ENCODE data around the gene TNFSF4.

TNFSF4 gene

DNA sequence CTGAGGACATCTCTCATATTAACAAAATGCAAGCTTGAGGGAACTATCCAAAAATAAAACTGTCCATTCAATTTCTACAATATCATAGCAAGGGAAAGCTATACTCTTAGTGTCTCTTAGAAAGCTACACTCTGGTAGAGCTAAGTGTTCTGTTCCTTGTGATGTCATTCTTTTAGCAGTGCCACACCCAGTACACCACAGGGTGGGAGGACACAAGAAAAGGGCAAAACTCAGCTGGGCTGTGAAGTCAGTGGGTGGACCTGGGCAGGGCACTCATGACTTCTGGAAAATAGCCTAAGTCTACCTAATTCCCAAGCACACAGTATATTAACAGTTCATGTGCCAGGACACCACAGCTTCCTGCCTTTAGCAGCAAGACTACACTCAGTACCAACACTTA is 42.2 kb upstream of the TNFSF4 start:
- Histone ChIP-seq H2AFZ (ENCODE audit: low read depth, low read length, severe bottlenecking) (no peak overlapping the region), H3K4me2 (ENCODE audit: low read depth, low read length, poor library complexity, severe bottlenecking) (no peak overlapping the region), H3K27me3 (ENCODE audit: low read length) (no peaks in the 10 kb centered on the region), H3K4me3 (ENCODE audit: insufficient read depth, low read length, poor library complexity, severe bottlenecking) (no peak overlapping the region), H3K9me3 (ENCODE audit: insufficient read depth, low read length) (no peaks in the 10 kb centered on the region), H3K36me3 (ENCODE audit: low read length) (no peaks in the 10 kb centered on the region), H4K20me1 (ENCODE audit: low read depth, low read length) (no peaks in the 10 kb centered on the region), H3K79me2 (ENCODE audit: insufficient read depth, low read length) (no peaks in the 10 kb centered on the region), H3K27ac (ENCODE audit: low read depth, low read length) (no peak overlapping the region), H3K9me2 (replicated peaks; ENCODE audit: insufficient read depth, low read length) (no peaks in the 10 kb centered on the region), H3K9ac (ENCODE audit: low read length) (no peak overlapping the region), H3F3A (ENCODE audit: insufficient read depth) (no peaks in the 10 kb centered on the region)
- TF ChIP-seq EZH2phosphoT487 (conservative IDR thresholded peaks at IDR 0.05; ENCODE audit: low read length) = no peak
- TF ChIP-seq, protein P1, sequence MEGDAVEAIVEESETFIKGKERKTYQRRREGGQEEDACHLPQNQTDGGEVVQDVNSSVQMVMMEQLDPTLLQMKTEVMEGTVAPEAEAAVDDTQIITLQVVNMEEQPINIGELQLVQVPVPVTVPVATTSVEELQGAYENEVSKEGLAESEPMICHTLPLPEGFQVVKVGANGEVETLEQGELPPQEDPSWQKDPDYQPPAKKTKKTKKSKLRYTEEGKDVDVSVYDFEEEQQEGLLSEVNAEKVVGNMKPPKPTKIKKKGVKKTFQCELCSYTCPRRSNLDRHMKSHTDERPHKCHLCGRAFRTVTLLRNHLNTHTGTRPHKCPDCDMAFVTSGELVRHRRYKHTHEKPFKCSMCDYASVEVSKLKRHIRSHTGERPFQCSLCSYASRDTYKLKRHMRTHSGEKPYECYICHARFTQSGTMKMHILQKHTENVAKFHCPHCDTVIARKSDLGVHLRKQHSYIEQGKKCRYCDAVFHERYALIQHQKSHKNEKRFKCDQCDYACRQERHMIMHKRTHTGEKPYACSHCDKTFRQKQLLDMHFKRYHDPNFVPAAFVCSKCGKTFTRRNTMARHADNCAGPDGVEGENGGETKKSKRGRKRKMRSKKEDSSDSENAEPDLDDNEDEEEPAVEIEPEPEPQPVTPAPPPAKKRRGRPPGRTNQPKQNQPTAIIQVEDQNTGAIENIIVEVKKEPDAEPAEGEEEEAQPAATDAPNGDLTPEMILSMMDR (IDR thresholded peaks at IDR 0.05; ENCODE audit: insufficient read depth, low read length, poor library complexity, severe bottlenecking) = no peak

DNA sequence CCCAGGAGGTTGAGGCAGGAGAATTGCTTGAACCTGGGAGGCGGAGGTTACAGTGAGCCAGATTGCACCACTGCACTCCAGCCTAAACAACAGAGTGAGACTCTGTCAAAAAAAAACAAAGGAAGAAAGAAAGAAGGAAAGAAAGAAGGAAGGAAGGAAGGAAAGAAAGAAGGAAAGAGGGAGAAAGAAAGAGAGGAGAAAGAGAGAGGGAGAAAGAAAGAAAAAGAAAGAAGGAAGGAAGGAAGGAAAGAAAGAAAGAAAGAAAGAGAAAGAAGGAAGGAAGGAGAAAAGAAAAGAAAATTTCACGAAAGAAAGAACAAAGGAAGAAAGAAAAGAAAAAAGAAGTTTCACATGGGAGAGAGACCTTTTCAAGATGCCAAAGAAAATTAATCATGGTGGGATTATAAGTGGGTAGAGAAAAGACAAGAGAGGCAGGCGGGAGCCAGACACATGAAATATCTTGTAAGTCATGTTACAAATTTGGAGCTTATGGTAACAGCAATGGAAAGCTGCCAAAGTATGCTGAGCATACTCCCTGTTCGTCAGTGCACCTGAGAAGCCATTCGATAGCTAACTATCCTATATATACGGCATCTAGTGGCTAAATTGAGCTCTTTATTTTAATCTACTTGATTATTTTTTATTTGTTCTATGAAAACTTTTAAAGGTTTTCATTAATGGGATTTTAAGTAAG is 41.3 kb upstream of the TNFSF4 start:
- H3K36me3 ChIP-seq (ENCODE audit: low read length) = no peaks in the 10 kb centered on the region; the same call in 1 of the 2 replicates
- H2AFZ ChIP-seq (ENCODE audit: low read depth, low read length, severe bottlenecking) = no peak overlapping the region
- no peaks in the 10 kb centered on the region for H3F3A ChIP-seq (ENCODE audit: insufficient read depth)
- H3K27ac ChIP-seq (ENCODE audit: low read depth, low read length) = no peak overlapping the region
- no peaks in the 10 kb centered on the region for H3K79me2 ChIP-seq (ENCODE audit: insufficient read depth, low read length)
- no peak overlapping the region for H3K9ac ChIP-seq (ENCODE audit: low read length)
- no peaks in the 10 kb centered on the region for H4K20me1 ChIP-seq (ENCODE audit: low read depth, low read length)
- TF ChIP-seq EZH2phosphoT487 (conservative IDR thresholded peaks at IDR 0.05; ENCODE audit: low read length) = no peak
- TF ChIP-seq, protein P1 (IDR thresholded peaks at IDR 0.05; ENCODE audit: insufficient read depth, low read length, poor library complexity, severe bottlenecking) = no peak
- H3K4me2 ChIP-seq (ENCODE audit: low read depth, low read length, poor library complexity, severe bottlenecking) = no peak overlapping the region
- H3K4me3 ChIP-seq (ENCODE audit: insufficient read depth, low read length, poor library complexity, severe bottlenecking) = no peak overlapping the region
- no peaks in the 10 kb centered on the region for H3K9me2 ChIP-seq (replicated peaks; ENCODE audit: insufficient read depth, low read length)
- no peaks in the 10 kb centered on the region for H3K27me3 ChIP-seq (ENCODE audit: low read length)
- peaks cover 7% of the 10 kb centered on the region; the same call in 1 of the 2 replicates for H3K9me3 ChIP-seq (ENCODE audit: insufficient read depth, low read length)

DNA sequence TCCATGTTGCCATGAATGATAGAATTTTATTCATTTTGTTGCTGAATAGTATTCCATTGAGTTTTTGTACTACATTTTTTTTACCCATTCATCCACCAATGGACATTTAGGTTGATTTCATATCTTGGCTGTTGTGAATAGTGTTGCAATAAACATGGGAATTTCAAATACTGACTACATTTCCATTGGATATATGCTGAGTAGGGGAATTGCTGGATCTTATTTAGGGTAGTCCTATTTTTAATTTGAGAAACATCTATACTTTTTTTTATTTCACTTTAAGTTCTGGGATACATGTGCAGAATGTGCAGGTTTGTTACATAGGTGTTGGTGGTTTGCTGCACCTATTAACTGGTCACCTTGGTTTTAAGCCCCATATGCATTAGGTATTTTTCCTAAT is 38.8 kb upstream of the TNFSF4 start:
- H3K9ac ChIP-seq (ENCODE audit: low read length) = no peak overlapping the region
- H3K27ac ChIP-seq (ENCODE audit: low read depth, low read length) = no peak overlapping the region
- H3K9me3 ChIP-seq (ENCODE audit: insufficient read depth, low read length) = peaks cover 17% of the 10 kb centered on the region
- no peaks in the 10 kb centered on the region for H4K20me1 ChIP-seq (ENCODE audit: low read depth, low read length)
- no peaks in the 10 kb centered on the region for H3K79me2 ChIP-seq (ENCODE audit: insufficient read depth, low read length)
- H3K4me3 ChIP-seq (ENCODE audit: insufficient read depth, low read length, poor library complexity, severe bottlenecking) = no peak overlapping the region
- H3K36me3 ChIP-seq (ENCODE audit: low read length) = no peaks in the 10 kb centered on the region; the same call in 1 of the 2 replicates
- H2AFZ ChIP-seq (ENCODE audit: low read depth, low read length, severe bottlenecking) = no peak overlapping the region
- no peaks in the 10 kb centered on the region for H3K9me2 ChIP-seq (replicated peaks; ENCODE audit: insufficient read depth, low read length)
- H3K4me2 ChIP-seq (ENCODE audit: low read depth, low read length, poor library complexity, severe bottlenecking) = no peak overlapping the region
- no peaks in the 10 kb centered on the region for H3K27me3 ChIP-seq (ENCODE audit: low read length)
- TF ChIP-seq, protein P1 (IDR thresholded peaks at IDR 0.05; ENCODE audit: insufficient read depth, low read length, poor library complexity, severe bottlenecking) = no peak
- no peak for TF ChIP-seq EZH2phosphoT487 (conservative IDR thresholded peaks at IDR 0.05; ENCODE audit: low read length)
- H3F3A ChIP-seq (ENCODE audit: insufficient read depth) = no peaks in the 10 kb centered on the region

All from SU-DHL-6 (cell line).